ENCODE results near the gene DERL3.
"Not testable (repeated sequence)": the region's sequence is repeated elsewhere in the genome, so short reads cannot be mapped to it uniquely, and the experiment has no call there.

The DERL3 gene

GRCh38 chr22:23838681-23839468, at the start of gene DERL3:
Gene DERL3 (minus strand): TSS chr22:23839006. CDS start chr22:23838987, 19 bp downstream.
- peak; percentile 84 to 88 (median 87) for DNase-seq (ENCODE audit: low read depth in 3 of 3)

GRCh38 chr22:23884140-23884539, 45.3 kb upstream of the DERL3 start:
- DNase-seq (ENCODE audit: low read depth in 3 of 3): no peak

- no peak for DNase-seq (ENCODE audit: low read depth in 3 of 3)
Observed at GRCh38 chr22:23883658-23884057, 44.9 kb upstream of the DERL3 start.

GRCh38 chr22:23882370-23882769, 43.6 kb upstream of the DERL3 start:
- no peak for DNase-seq (ENCODE audit: low read depth in 3 of 3)

GRCh38 chr22:23878219-23878618, 39.4 kb upstream of the DERL3 start:
- no peak for DNase-seq (ENCODE audit: low read depth in 3 of 3)

GRCh38 chr22:23877566-23877965, 38.8 kb upstream of the DERL3 start:
- no peak for DNase-seq (ENCODE audit: low read depth in 3 of 3)

GRCh38 chr22:23875801-23876200, 37.0 kb upstream of the DERL3 start:
- DNase-seq (ENCODE audit: low read depth in 3 of 3): no peak

GRCh38 chr22:23874871-23875270, 36.1 kb upstream of the DERL3 start:
- DNase-seq (ENCODE audit: low read depth in 3 of 3): no peak

- DNase-seq (ENCODE audit: low read depth in 3 of 3): no peak
Observed at GRCh38 chr22:23868580-23868979, 29.8 kb upstream of the DERL3 start.

- DNase-seq (ENCODE audit: low read depth in 3 of 3): not testable (repeated sequence)
Observed at GRCh38 chr22:23864499-23865154, 25.8 kb upstream of the DERL3 start.

- DNase-seq (ENCODE audit: low read depth in 3 of 3): no peak
Observed at GRCh38 chr22:23862103-23862502, 23.3 kb upstream of the DERL3 start.

GRCh38 chr22:23860187-23860586, 21.4 kb upstream of the DERL3 start:
- not testable (repeated sequence) for DNase-seq (ENCODE audit: low read depth in 3 of 3)

GRCh38 chr22:23859201-23859600, 20.4 kb upstream of the DERL3 start:
- DNase-seq (ENCODE audit: low read depth in 3 of 3): no peak

GRCh38 chr22:23858484-23858815, 19.6 kb upstream of the DERL3 start:
- DNase-seq (ENCODE audit: low read depth in 3 of 3): no peak

- DNase-seq (ENCODE audit: low read depth in 3 of 3): peak; percentile 78 to 86 (median 83)
Observed at GRCh38 chr22:23857606-23858483, 19.0 kb upstream of the DERL3 start, which contains the start of gene SLC2A11. Gene SLC2A11 (plus strand): TSS chr22:23857875. CDS start chr22:23858000, 125 bp downstream.

GRCh38 chr22:23856721-23857605, 18.2 kb upstream of the DERL3 start:
- no peak for DNase-seq (ENCODE audit: low read depth in 3 of 3)

- no peak for DNase-seq (ENCODE audit: low read depth in 3 of 3)
Observed at GRCh38 chr22:23850136-23850611, 11.4 kb upstream of the DERL3 start.

GRCh38 chr22:23849009-23850006, 10.5 kb upstream of the DERL3 start:
- peak; percentile 70 to 83 (median 72) for DNase-seq (ENCODE audit: low read depth in 3 of 3)

GRCh38 chr22:23847991-23848864, 9.4 kb upstream of the DERL3 start:
- DNase-seq (ENCODE audit: low read depth in 3 of 3): no peak

All from stimulated activated CD4-positive, alpha-beta T cell treated with anti-CD3 and anti-CD28 coated beads, TNF-alpha, amount 100 ng/mL, for 4 hours (primary cell).